GM21526 (cell line): ENCODE results near the gene IQGAP1.

Experiments used
- ATAC-seq: cut with Tn5 transposase; IDR thresholded peaks from one replicate; pipeline ENCODE4 v1.9.1; 2021; ENCODE audit warnings: moderate library complexity; ENCODE audit not compliant: unreplicated experiment, low FRiP score

Gene IQGAP1

GRCh38 chr15:90436952-90437351 lies 48.9 kb downstream of the IQGAP1 start:
- no peak for ATAC-seq

- ATAC-seq = no peak
Measured at GRCh38 chr15:90437516-90437915, 49.5 kb downstream of the IQGAP1 start.

- no peak for ATAC-seq
Measured at GRCh38 chr15:90439946-90440345, 51.9 kb downstream of the IQGAP1 start.

GRCh38 chr15:90441027-90441426 lies 53.0 kb downstream of the IQGAP1 start:
- no peak for ATAC-seq

GRCh38 chr15:90442423-90442822 lies 54.4 kb downstream of the IQGAP1 start:
- no peak for ATAC-seq

- no peak for ATAC-seq
Measured at GRCh38 chr15:90449206-90449735, 61.2 kb downstream of the IQGAP1 start.

- ATAC-seq = no peak
Measured at GRCh38 chr15:90451053-90451850, 63.2 kb downstream of the IQGAP1 start.

GRCh38 chr15:90456236-90456635 lies 68.2 kb downstream of the IQGAP1 start:
- no peak for ATAC-seq

- ATAC-seq = no peak
Measured at GRCh38 chr15:90458061-90458460, 70.0 kb downstream of the IQGAP1 start.

- no peak for ATAC-seq
Measured at GRCh38 chr15:90459368-90459767, 71.3 kb downstream of the IQGAP1 start.

- ATAC-seq = no peak
Measured at GRCh38 chr15:90460142-90460824, 72.2 kb downstream of the IQGAP1 start.

- ATAC-seq = no peak
Measured at GRCh38 chr15:90463381-90463780, 75.3 kb downstream of the IQGAP1 start.

- ATAC-seq = no peak
Measured at GRCh38 chr15:90465140-90465929, 77.3 kb downstream of the IQGAP1 start.

- no peak for ATAC-seq
Measured at GRCh38 chr15:90465930-90466567, 78.0 kb downstream of the IQGAP1 start.

- no peak for ATAC-seq
Measured at GRCh38 chr15:90469723-90470122, 81.7 kb downstream of the IQGAP1 start.

- ATAC-seq = no peak
Measured at GRCh38 chr15:90470453-90470852, 82.4 kb downstream of the IQGAP1 start.

GRCh38 chr15:90471126-90471525 lies 83.1 kb downstream of the IQGAP1 start:
- no peak for ATAC-seq

- no peak for ATAC-seq
Measured at GRCh38 chr15:90471769-90472168, 83.7 kb downstream of the IQGAP1 start.

- ATAC-seq = no peak
Measured at GRCh38 chr15:90478846-90479481, 90.9 kb downstream of the IQGAP1 start.

GRCh38 chr15:90479656-90480055 lies 91.6 kb downstream of the IQGAP1 start:
- ATAC-seq = no peak
